Peyer's patch (tissue), 4 donors: Measurements from ENCODE around the gene NPRL2.

Experiments
- POLR2A ChIP-seq, 2 donors: fragments of 450-650 bp; IDR thresholded peaks; one replicate each; pipeline ENCODE4 v1.5.1; 2017; ENCODE audit warnings: antibody characterized with exemption in 2 of 2, mild to moderate bottlenecking in 2 of 2, moderate library complexity in 2 of 2
- TF ChIP-seq, protein P1 (sequence below), 6 experiments: fragments of 450-650 bp in 4 of 6; fragments of 200-600 bp in 2 of 6; sonication (generic) in 1 of 6; IDR thresholded peaks; one replicate each; pipeline ENCODE4 v1.5.1; 2017 to 2019; ENCODE audit warnings: antibody characterized with exemption in 6 of 6, mild to moderate bottlenecking in 3 of 6, moderate library complexity in 1 of 6

DNA sequence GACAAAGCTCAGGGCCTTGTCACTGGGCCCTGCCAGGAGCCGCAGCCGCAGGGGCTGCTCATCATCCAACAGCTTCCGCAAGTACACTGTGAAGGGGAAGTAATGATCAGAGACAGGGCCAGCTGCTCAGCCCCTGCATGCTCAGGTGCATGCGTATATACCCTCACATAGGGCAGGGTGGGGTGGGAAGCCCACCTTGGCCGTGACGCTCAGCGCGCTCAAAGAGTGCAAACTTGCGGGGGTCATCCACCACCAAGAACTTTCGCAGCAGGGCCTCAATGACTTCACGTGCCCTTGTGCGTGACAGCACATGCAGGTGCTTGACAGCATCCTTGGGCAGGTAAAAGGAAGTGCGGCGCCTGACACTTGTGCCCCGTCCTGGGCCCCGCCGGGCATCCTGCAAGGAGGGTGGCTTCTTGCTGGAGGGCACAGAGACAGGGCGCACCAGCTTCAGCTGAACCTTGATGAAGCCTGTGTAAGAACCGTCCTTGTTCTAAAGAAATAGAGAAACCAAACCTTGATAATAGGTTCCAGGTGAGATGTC is 19.1 kb downstream of the NPRL2 start:
- TF ChIP-seq, protein P1, sequence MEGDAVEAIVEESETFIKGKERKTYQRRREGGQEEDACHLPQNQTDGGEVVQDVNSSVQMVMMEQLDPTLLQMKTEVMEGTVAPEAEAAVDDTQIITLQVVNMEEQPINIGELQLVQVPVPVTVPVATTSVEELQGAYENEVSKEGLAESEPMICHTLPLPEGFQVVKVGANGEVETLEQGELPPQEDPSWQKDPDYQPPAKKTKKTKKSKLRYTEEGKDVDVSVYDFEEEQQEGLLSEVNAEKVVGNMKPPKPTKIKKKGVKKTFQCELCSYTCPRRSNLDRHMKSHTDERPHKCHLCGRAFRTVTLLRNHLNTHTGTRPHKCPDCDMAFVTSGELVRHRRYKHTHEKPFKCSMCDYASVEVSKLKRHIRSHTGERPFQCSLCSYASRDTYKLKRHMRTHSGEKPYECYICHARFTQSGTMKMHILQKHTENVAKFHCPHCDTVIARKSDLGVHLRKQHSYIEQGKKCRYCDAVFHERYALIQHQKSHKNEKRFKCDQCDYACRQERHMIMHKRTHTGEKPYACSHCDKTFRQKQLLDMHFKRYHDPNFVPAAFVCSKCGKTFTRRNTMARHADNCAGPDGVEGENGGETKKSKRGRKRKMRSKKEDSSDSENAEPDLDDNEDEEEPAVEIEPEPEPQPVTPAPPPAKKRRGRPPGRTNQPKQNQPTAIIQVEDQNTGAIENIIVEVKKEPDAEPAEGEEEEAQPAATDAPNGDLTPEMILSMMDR (IDR thresholded peaks at IDR 0.05) = no peak
- TF ChIP-seq POLR2A (IDR thresholded peaks at IDR 0.05) = no peak
